ENCODE data around the gene PSMD12.

DNA sequence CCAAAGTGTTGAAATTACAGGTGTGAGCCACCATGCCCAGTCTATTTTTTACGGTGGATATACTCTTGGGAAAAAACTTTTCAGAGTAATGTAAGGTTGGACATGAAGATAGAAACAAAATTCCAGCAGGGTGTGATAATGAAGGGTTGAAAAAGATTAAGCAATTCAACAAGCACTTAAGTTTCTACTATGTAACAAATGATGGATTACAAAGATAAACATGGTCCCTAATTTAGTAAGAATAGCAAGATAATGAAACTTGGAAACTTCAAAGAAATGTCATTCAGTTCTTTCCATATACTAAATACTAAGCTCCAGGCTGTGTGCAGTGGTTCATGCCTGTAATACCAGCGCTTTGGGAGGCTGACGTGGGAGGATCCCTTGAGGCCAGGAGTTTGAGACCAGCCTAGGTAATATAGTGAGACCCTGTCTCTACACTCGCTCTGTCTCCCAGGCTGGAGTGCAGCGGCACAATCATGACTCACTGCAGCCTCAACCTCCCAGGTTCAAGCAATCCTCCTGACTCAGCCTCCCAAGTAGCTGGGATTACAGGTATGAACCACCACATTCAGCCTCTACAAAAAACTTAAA lies 31.0 kb downstream of the PSMD12 start:
- TF ChIP-seq BHLHE40 (IDR thresholded peaks at IDR 0.05; ENCODE audit: borderline replicate concordance) (no peak), ARNT (IDR thresholded peaks at IDR 0.05) (no peak), PKNOX1 (IDR thresholded peaks at IDR 0.05) (no peak), NFRKB (IDR thresholded peaks at IDR 0.05) (no peak), SP1 (IDR thresholded peaks at IDR 0.05) (no peak), FOXA1 (IDR thresholded peaks at IDR 0.05) (no peak), HDGF (IDR thresholded peaks at IDR 0.05; ENCODE audit: borderline replicate concordance) (no peak), FOXK2 (IDR thresholded peaks at IDR 0.05) (no peak)
